GM12878 (cell line): ENCODE measurements around the gene PADI1. TPM values are rescaled to one million over a fixed set of nuclear protein-coding genes. Genes with fewer than 3 reads are reported as not detected.
A peak's percentile ranks its signal among the peaks of the same experiment; 100 is the strongest.

ENCODE experiments used
- ATAC-seq: fragments of 200-7000 bp; cut with Tn5 transposase; 3 replicates; pipeline ENCODE4 v1.9.1; 2020; ENCODE audit warnings: mild to moderate bottlenecking, moderate library complexity
- BruUV-seq: library from RNA; stranded (reverse); fragments of 400-500 nt; replicated peaks from 2 replicates; lab custom pipeline; 2021; lab: Mats Ljungman, UMichigan
- CTCF ChIA-PET: fragments of 300-600 bp; sonication (Branson Sonifier 250); formaldehyde crosslinking; extraction: SDS; loops from one replicate; lab custom pipeline; 2021; ENCODE audit warnings: inconsistent platforms; lab: Yijun Ruan, JAX
- POLR2A ChIA-PET: fragments of 350-600 bp; formaldehyde crosslinking; extraction: SDS; loops from one replicate; lab custom pipeline; 2021; ENCODE audit warnings: inconsistent platforms; lab: Charles Lee
- RAD21 ChIA-PET: fragments of 300-600 bp; sonication (Branson Sonifier 250); formaldehyde crosslinking; loops from one replicate; lab custom pipeline; 2023; ENCODE audit warnings: antibody characterized with exemption; ENCODE audit not compliant: unreplicated experiment; lab: Charles Lee
- SMC1A ChIA-PET: fragments of 300-600 bp; sonication (Branson Sonifier 250); formaldehyde crosslinking; loops from one replicate; lab custom pipeline; 2023; ENCODE audit not compliant: unreplicated experiment, uncharacterized antibody; lab: Charles Lee
- DNase-seq: peaks from one replicate; pipeline ENCODE4 v3.0.0-alpha.2; 2011; ENCODE audit warnings: low read depth, low spot score
- FAIRE-seq: peaks from 3 replicates; lab custom pipeline; 2011; peaks lifted over from hg19 to GRCh38; lab: Jason Lieb, UNC
- H2AFZ ChIP-seq: 2 replicates; pipeline ENCODE4 v1.6.0; 2011; ENCODE audit warnings: low read depth, low read length, control low read depth; ENCODE audit not compliant: control insufficient read depth
- H3K27ac ChIP-seq: 2 replicates; pipeline ENCODE4 v1.5.1; 2011; ENCODE audit warnings: control low read depth; ENCODE audit not compliant: control insufficient read depth, insufficient read depth
- H3K27me3 ChIP-seq, 2 experiments: replicated peaks in 1 of 2; 2 replicates each; pipeline versions ENCODE4 v1.6.0 to v1.6.1; 2011; ENCODE audit warnings: low read length in 1 of 2; ENCODE audit not compliant: control insufficient read depth in 2 of 2, insufficient read depth in 2 of 2
- H3K36me3 ChIP-seq, 2 experiments: 2 replicates each; pipeline ENCODE4 v1.5.1; 2011; ENCODE audit warnings: low read length in 1 of 2; ENCODE audit not compliant: control insufficient read depth in 2 of 2, insufficient read depth in 2 of 2
- H3K4me1 ChIP-seq: 2 replicates; pipeline ENCODE4 v1.6.1; 2011; ENCODE audit warnings: mild to moderate bottlenecking, low read length, moderate library complexity, mixed read lengths; ENCODE audit not compliant: control insufficient read depth, insufficient read depth
- H3K4me2 ChIP-seq: 2 replicates; pipeline ENCODE4 v1.6.0; 2011; ENCODE audit warnings: control low read depth; ENCODE audit not compliant: control insufficient read depth, insufficient read depth
- H3K4me3 ChIP-seq: fragments of 200-600 bp; sonication (generic); 2 replicates; pipeline ENCODE4 v1.5.1; 2016
- H3K79me2 ChIP-seq: 2 replicates; pipeline ENCODE4 v1.6.0; 2011; ENCODE audit warnings: low read length; ENCODE audit not compliant: control insufficient read depth, insufficient read depth
- H3K9ac ChIP-seq: 2 replicates; pipeline ENCODE4 v1.8.0; 2011; ENCODE audit warnings: low read length, control low read depth, mixed read lengths; ENCODE audit not compliant: control insufficient read depth, insufficient read depth
- H3K9me3 ChIP-seq: replicated peaks from 3 replicates; pipeline ENCODE4 v1.5.1; 2011; ENCODE audit warnings: mild to moderate bottlenecking, low read length; ENCODE audit not compliant: control insufficient read depth, insufficient read depth
- H4K20me1 ChIP-seq: 2 replicates; pipeline ENCODE4 v1.6.0; 2011; ENCODE audit not compliant: control insufficient read depth, insufficient read depth
- CBFB ChIP-seq: IDR thresholded peaks from 2 replicates; pipeline ENCODE4 v1.6.1; 2016; ENCODE audit warnings: antibody characterized with exemption, low read depth
- CHD1 ChIP-seq: IDR thresholded peaks from 2 replicates; pipeline ENCODE4 v1.6.1; 2012; ENCODE audit warnings: low read depth, low read length, improper control_type of control experiment
- EP300 ChIP-seq, 2 experiments: fragments of 150-350 bp in 1 of 2; IDR thresholded peaks; 2 replicates each; pipeline ENCODE4 v1.6.1; 2011 to 2012; ENCODE audit warnings: low read depth in 2 of 2, low read length in 2 of 2, borderline replicate concordance in 1 of 2, improper control_type of control experiment in 1 of 2, inconsistent platforms in 1 of 2; ENCODE audit not compliant: control insufficient read depth in 1 of 2
- FOS ChIP-seq: IDR thresholded peaks from 3 replicates; pipeline ENCODE4 v1.6.1; 2011; ENCODE audit warnings: borderline replicate concordance; ENCODE audit not compliant: insufficient read length; ENCODE audit errors: extremely low read depth
- IKZF1 ChIP-seq: fragments of 450-650 bp; conservative IDR thresholded peaks from 2 replicates; pipeline ENCODE4 v1.6.1; 2017; ENCODE audit warnings: antibody characterized with exemption, mild to moderate bottlenecking
- KLF5 ChIP-seq: fragments of 450-650 bp; IDR thresholded peaks from 2 replicates; pipeline ENCODE4 v1.6.1; 2014; ENCODE audit warnings: mild to moderate bottlenecking; ENCODE audit not compliant: partially characterized antibody
- MAX ChIP-seq: IDR thresholded peaks from 2 replicates; pipeline ENCODE4 v1.6.1; 2012; ENCODE audit warnings: low read depth, low read length, improper control_type of control experiment
- PAX8 ChIP-seq: fragments of 450-650 bp; IDR thresholded peaks from 2 replicates; pipeline ENCODE4 v1.6.1; 2017; ENCODE audit warnings: mild to moderate bottlenecking, moderate library complexity
- PML ChIP-seq: IDR thresholded peaks from 2 replicates; pipeline ENCODE4 v1.6.1; 2012; ENCODE audit warnings: low read length, inconsistent platforms
- REST ChIP-seq: IDR thresholded peaks from 2 replicates; pipeline ENCODE4 v1.6.1; 2012; ENCODE audit warnings: mild to moderate bottlenecking, low read depth, low read length
- TAF1 ChIP-seq: IDR thresholded peaks from 2 replicates; pipeline ENCODE4 v1.6.1; 2011; ENCODE audit warnings: mild to moderate bottlenecking, low read depth, low read length, borderline replicate concordance
- YBX1 ChIP-seq: fragments of 450-650 bp; IDR thresholded peaks from 2 replicates; pipeline ENCODE4 v1.6.1; 2016; ENCODE audit warnings: antibody characterized with exemption
- ZSCAN29 ChIP-seq: fragments of 450-650 bp; IDR thresholded peaks from 2 replicates; pipeline ENCODE4 v1.6.1; 2017; ENCODE audit warnings: mild to moderate bottlenecking, moderate library complexity
- WGBS: methylation state at CpG from one replicate; pipeline ENCODE4 v1.1.6; 2016; ENCODE audit warnings: low lambda C conversion rate; ENCODE audit not compliant: insufficient replicate concordance, insufficient coverage; ENCODE audit errors: missing lambda C conversion rate; 5-methylcytosine and 5-hydroxymethylcytosine counted together
- in situ Hi-C: fragments of 300-500 bp; cut with MboI; formaldehyde crosslinking; loops from 9 replicates; pipeline ENCODE4 v1.14.3; 2018; ENCODE audit warnings: mixed read lengths
- intact Hi-C: fragments of 100-400 bp; cut with micrococcal nuclease; formaldehyde crosslinking; loops from one replicate; pipeline ENCODE4 v1.14.2; 2022; ENCODE audit not compliant: unreplicated experiment
- polyA plus RNA-seq, 11 experiments: library from polyadenylated mRNA; depleted of rRNA in 4 of 11; unstranded in 6 of 11; stranded (reverse) in 5 of 11; fragments of >200 nt; fragmentation: Nextera tagmentation in 4 of 11; fragmentation: Illumina TruSeq in 1 of 11; extraction: Ambion mirVana in 4 of 11; extraction: Trizol in 1 of 11; gene quantifications; 1 replicate in 1 of 11; 2 replicates in 10 of 11; pipeline versions ENCODE4 v1.2.1 to v1.2.3, GENCODE V29; 2011 to 2016; ENCODE audit warnings: inconsistent platforms in 2 of 11, missing spikeins in 2 of 11, low read depth in 1 of 11
- total RNA-seq, 4 experiments: library from RNA; depleted of rRNA in 3 of 4; stranded (reverse); fragments of >200 nt in 3 of 4; fragmentation: Illumina TruSeq in 1 of 4; extraction: Trizol in 1 of 4; gene quantifications; 2 replicates each; pipeline versions ENCODE4 v1.2.1 to v1.2.3, GENCODE V29; 2013 to 2021

Gene PADI1
- total and polyA plus RNA-seq, 10 of the 15 experiments (the other 5 are each of a cell fraction or from before 2014, with no cell fraction given): 0.05 TPM; not detected in 9

GRCh38 chr1:17191990-17192242 lies 13.0 kb upstream of the PADI1 start:
- WGBS: 18% methylated on average over 4 of the region's 4 CpGs
- ChIA-PET SMC1A (no interaction called here), POLR2A (interaction anchor here (0.9 kb wide), 1 partner anchor 21 kb away, joined by 4 read pairs; no protein-coding TSS in a partner anchor), RAD21 (no interaction called here), CTCF (no interaction called here)
- no peak for DNase-seq
- no peak overlapping the region for H3K4me3 ChIP-seq
- no peaks in the 10 kb centered on the region for H3K79me2 ChIP-seq
- no peaks in the 10 kb centered on the region for H3K36me3 ChIP-seq
- H3K4me2 ChIP-seq: no peak overlapping the region
- H3K4me1 ChIP-seq: no peaks in the 10 kb centered on the region
- no peaks in the 10 kb centered on the region; a peak in 1 of 4 replicates for H3K27me3 ChIP-seq
- H3K9me3 ChIP-seq: no peaks in the 10 kb centered on the region; the same call in 2 of the 3 replicates
- no peak overlapping the region for H3K9ac ChIP-seq
- in situ Hi-C loops (no loop called here), intact Hi-C loops (no loop called here)
- no peak for TF ChIP-seq ZSCAN29
- TF ChIP-seq IKZF1: no peak
- no peak for TF ChIP-seq YBX1
- no peak for TF ChIP-seq CHD1
- no peak for TF ChIP-seq KLF5
- no peak for TF ChIP-seq PML
- no peak for FAIRE-seq
- no peak overlapping the region for H3K27ac ChIP-seq
- H2AFZ ChIP-seq: no peak overlapping the region
- no peak for ATAC-seq
- H4K20me1 ChIP-seq: no peaks in the 10 kb centered on the region
- BruUV-seq: no TSS peak

GRCh38 chr1:17192394-17193221 lies 12.3 kb upstream of the PADI1 start:
- no peak for TF ChIP-seq PAX8
- TF ChIP-seq REST: no peak
- no peak for TF ChIP-seq MAX
- TF ChIP-seq EP300 (IDR thresholded peaks at IDR 0.05; ENCODE audit: borderline replicate concordance in 1 of 2, control insufficient read depth in 1 of 2, low read depth in 2 of 2, low read length in 2 of 2): no peak
- no peak for TF ChIP-seq CBFB
- TF ChIP-seq TAF1: no peak
- TF ChIP-seq FOS: no peak
- Histone ChIP-seq H3K27me3 (no peaks in the 10 kb centered on the region; a peak in 1 of 4 replicates), H3K4me3 (no peak overlapping the region), H2AFZ (no peak overlapping the region), H3K9me3 (no peaks in the 10 kb centered on the region; the same call in 2 of the 3 replicates), H3K36me3 (no peaks in the 10 kb centered on the region), H3K4me1 (no peaks in the 10 kb centered on the region), H3K4me2 (no peak overlapping the region), H4K20me1 (no peaks in the 10 kb centered on the region), H3K9ac (no peak overlapping the region), H3K27ac (no peak overlapping the region), H3K79me2 (no peaks in the 10 kb centered on the region)
- ChIA-PET SMC1A (no interaction called here), CTCF (no interaction called here), RAD21 (no interaction called here), POLR2A (no interaction called here)
- BruUV-seq: no TSS peak
- ATAC-seq: peak; percentile 24; the same call in 1 of the 3 replicates
- FAIRE-seq: no peak
- DNase-seq: no peak
- intact Hi-C loops (no loop called here), in situ Hi-C loops (no loop called here)
- WGBS: 31% methylated on average over 13 of the region's 13 CpGs
